ENCODE results near the gene RPLP2. TPM values are rescaled to one million over a fixed set of nuclear protein-coding genes. Genes with fewer than 3 reads are reported as not detected.
A peak's percentile ranks its signal among the peaks of the same experiment; 100 is the strongest.

The RPLP2 gene
- total RNA-seq, 1 experiment from 2014 or later: 2,142 TPM

DNA sequence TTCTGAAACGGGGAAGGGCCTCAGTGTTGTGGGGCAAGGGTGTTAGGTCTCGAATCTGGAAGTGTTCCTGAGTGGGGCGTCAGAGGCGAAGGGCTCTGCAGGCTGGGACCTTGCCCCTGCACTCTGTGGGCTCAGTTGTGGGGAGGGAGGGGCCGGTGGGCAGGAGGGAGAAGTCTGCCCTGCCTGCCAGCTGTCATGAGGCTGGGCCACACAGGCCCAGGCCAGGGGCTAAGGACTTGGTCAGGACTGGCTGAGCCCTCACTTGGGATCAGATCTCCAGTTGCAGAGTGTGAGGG, 18.1 kb downstream of the RPLP2 start, which contains the start of gene CRACR2B:
TSS of gene CRACR2B (plus strand) at position 23 of the 296 bp plus-strand sequence. CDS start 689 bp downstream, outside the sequence.
- TF ChIP-seq CTCF (IDR thresholded peaks at IDR 0.05; ENCODE audit: unreplicated experiment): no peak
- H3K9me3 Mint-ChIP-seq (ENCODE audit: unreplicated experiment): no peaks in the 10 kb centered on the region
- intact Hi-C loops (cut with micrococcal nuclease): no loop called here
- ChIA-PET POLR2A (interaction anchor here (0.6 to 1.2 kb wide), 2 partner anchors 72 to 122 kb away, joined by 3 read pairs; partner anchors contain the start of gene EPS8L2), CTCF (interaction anchor here (0.7 kb wide), 1 partner anchor 370 kb away, joined by 9 read pairs; no protein-coding TSS in a partner anchor)
- no peaks in the 10 kb centered on the region for H3K27me3 Mint-ChIP-seq (ENCODE audit: insufficient read depth, unreplicated experiment)
- peaks cover 10% of the 10 kb centered on the region for H3K4me1 Mint-ChIP-seq (ENCODE audit: insufficient read depth, unreplicated experiment)
- no peak within 1 kb of the TSS for H3K27ac Mint-ChIP-seq (ENCODE audit: low read depth, unreplicated experiment)
- DNase-seq (ENCODE audit: unreplicated experiment): no peak
- BruUV-seq (replicated peaks): no TSS peak
- H3K36me3 Mint-ChIP-seq (ENCODE audit: insufficient read depth, unreplicated experiment): peaks cover 25% of the 10 kb centered on the region
- H3K4me3 Mint-ChIP-seq (ENCODE audit: unreplicated experiment): peak within 1 kb of the TSS; percentile 36

- BruUV-seq (replicated peaks): no TSS peak
- Mint-ChIP-seq H3K27ac (ENCODE audit: low read depth, unreplicated experiment) (no peak overlapping the region), H3K4me1 (ENCODE audit: insufficient read depth, unreplicated experiment) (peaks cover 10% of the 10 kb centered on the region), H3K36me3 (ENCODE audit: insufficient read depth, unreplicated experiment) (peaks cover 18% of the 10 kb centered on the region), H3K9me3 (ENCODE audit: unreplicated experiment) (no peaks in the 10 kb centered on the region), H3K4me3 (ENCODE audit: unreplicated experiment) (peak overlapping the region; percentile 36), H3K27me3 (ENCODE audit: insufficient read depth, unreplicated experiment) (no peaks in the 10 kb centered on the region)
- intact Hi-C loops (cut with micrococcal nuclease): no loop called here
- ChIA-PET POLR2A (interaction anchor here (0.7 to 11.4 kb wide), 4 partner anchors 8 to 291 kb away, joined by 3 to 274 read pairs (median 3); partner anchors contain the start of genes EPS8L2, LRRC56 and PNPLA2), CTCF (no interaction called here)
- TF ChIP-seq CTCF (IDR thresholded peaks at IDR 0.05; ENCODE audit: unreplicated experiment): no peak
- no peak for DNase-seq (ENCODE audit: unreplicated experiment)
These were observed 18.9 kb downstream of the RPLP2 start for GRCh38 chr11:828506-829175.

DNA sequence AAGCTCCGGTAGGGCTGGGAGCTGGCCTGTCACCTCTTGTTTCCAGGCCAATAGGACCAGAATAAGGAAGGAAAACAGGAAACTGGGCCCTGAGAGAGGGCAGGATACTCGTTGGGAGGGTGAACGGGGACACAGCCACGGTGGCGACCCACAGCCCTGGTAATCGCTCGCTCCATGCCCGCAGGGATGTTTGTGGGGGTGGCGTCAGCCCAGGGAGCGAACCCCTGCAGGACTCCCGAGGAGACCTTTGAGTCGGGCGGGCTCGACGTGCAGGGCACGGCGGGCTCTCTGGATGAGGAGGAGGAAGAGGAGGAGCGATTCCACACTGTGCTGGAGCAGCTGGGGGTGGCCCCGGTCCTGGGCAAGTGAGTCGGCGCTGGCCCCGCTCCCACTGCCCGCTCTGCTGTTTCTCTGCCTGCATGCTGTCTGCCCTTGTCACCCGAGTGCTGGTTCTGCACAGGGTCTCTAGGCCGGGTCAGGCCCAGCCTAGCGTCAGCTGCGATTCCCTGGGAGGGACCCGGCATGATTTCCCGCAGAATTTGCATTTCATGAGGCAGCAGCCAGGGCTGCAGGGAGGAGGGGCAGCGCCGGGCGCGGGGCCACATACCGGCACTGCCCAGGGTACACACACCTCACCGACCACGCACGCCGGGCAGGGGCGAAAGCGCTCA, 19.5 kb downstream of the RPLP2 start:
- CTCF ChIA-PET: no interaction called here
- no peaks in the 10 kb centered on the region for H3K9me3 Mint-ChIP-seq (ENCODE audit: unreplicated experiment)
- H3K36me3 Mint-ChIP-seq (ENCODE audit: insufficient read depth, unreplicated experiment): peaks cover 20% of the 10 kb centered on the region

More for the DNA sequence above, 19.5 kb downstream of the RPLP2 start:
- intact Hi-C loops (cut with micrococcal nuclease): no loop called here
- BruUV-seq (replicated peaks): no TSS peak
- Mint-ChIP-seq H3K27ac (ENCODE audit: low read depth, unreplicated experiment) (no peak overlapping the region), H3K4me1 (ENCODE audit: insufficient read depth, unreplicated experiment) (peaks cover 16% of the 10 kb centered on the region), H3K27me3 (ENCODE audit: insufficient read depth, unreplicated experiment) (no peaks in the 10 kb centered on the region), H3K4me3 (ENCODE audit: unreplicated experiment) (no peak overlapping the region)
- POLR2A ChIA-PET: interaction anchor here (1.0 to 11.4 kb wide), 3 partner anchors 8 to 32 kb away, joined by 3 to 274 read pairs (median 4); partner anchors contain the start of gene PNPLA2
- no peak for TF ChIP-seq CTCF (IDR thresholded peaks at IDR 0.05; ENCODE audit: unreplicated experiment)
- no peak for DNase-seq (ENCODE audit: unreplicated experiment)
